CD14-positive monocyte (primary cell): ENCODE results near the gene POLRMT. TPM values are rescaled to one million over a fixed set of nuclear protein-coding genes. Genes with fewer than 3 reads are reported as not detected.

Experiments used
- DNase-seq, 3 donors: peaks; one replicate each; pipeline ENCODE4 v3.0.0-alpha.2; 2011 to 2022
- H2AFZ ChIP-seq: 2 replicates; pipeline ENCODE4 v1.6.0; 2012; ENCODE audit warnings: mild to moderate bottlenecking, low read depth, low read length, inconsistent platforms; ENCODE audit not compliant: insufficient read depth, poor library complexity, severe bottlenecking
- H3K27ac ChIP-seq, 2 donors: 1 replicate in 1 of 2; 2 replicates in 1 of 2; pipeline ENCODE4 v1.5.1; 2012 to 2013; ENCODE audit warnings: low read length in 2 of 2, control low read depth in 1 of 2, inconsistent platforms in 1 of 2, low read depth in 1 of 2, mild to moderate bottlenecking in 1 of 2
- H3K27me3 ChIP-seq, 2 donors: one replicate each; pipeline versions ENCODE4 v1.6.0 to v1.6.1; 2011 to 2013; ENCODE audit warnings: low read length in 2 of 2; ENCODE audit not compliant: control insufficient read depth in 2 of 2, insufficient read depth in 2 of 2
- H3K36me3 ChIP-seq, 2 donors: replicated peaks in 1 of 2; 1 replicate in 1 of 2; 2 replicates in 1 of 2; pipeline versions ENCODE4 v1.5.1 to v1.6.1; 2012 to 2013; ENCODE audit warnings: low read length in 2 of 2, control low read depth in 1 of 2, inconsistent platforms in 1 of 2, mild to moderate bottlenecking in 1 of 2; ENCODE audit not compliant: insufficient read depth in 2 of 2, control insufficient read depth in 1 of 2
- H3K4me1 ChIP-seq, 2 donors: 1 replicate in 1 of 2; 2 replicates in 1 of 2; pipeline versions ENCODE4 v1.5.1 to v1.6.1; 2012 to 2013; ENCODE audit warnings: low read length in 2 of 2, control low read depth in 1 of 2, inconsistent platforms in 1 of 2, mild to moderate bottlenecking in 1 of 2, moderate library complexity in 1 of 2; ENCODE audit not compliant: insufficient read depth in 2 of 2, control insufficient read depth in 1 of 2
- H3K4me2 ChIP-seq: replicated peaks from 2 replicates; pipeline ENCODE3; 2012; ENCODE audit warnings: low read length, moderate library complexity, mild to moderate bottlenecking; ENCODE audit not compliant: poor library complexity, severe bottlenecking; ENCODE audit errors: extremely low read depth
- H3K4me3 ChIP-seq, 3 experiments: fragments of 200-600 bp in 1 of 3; sonication (generic) in 1 of 3; replicated peaks in 1 of 3; 1 replicate in 2 of 3; 2 replicates in 1 of 3; pipeline ENCODE4 v1.5.1; 2011 to 2013; ENCODE audit warnings: low read length in 3 of 3, mild to moderate bottlenecking in 3 of 3, control low read depth in 2 of 3, low read depth in 2 of 3, inconsistent platforms in 1 of 3, moderate library complexity in 1 of 3
- H3K79me2 ChIP-seq: 2 replicates; pipeline ENCODE4 v1.6.0; 2012; ENCODE audit warnings: mild to moderate bottlenecking, control low read depth, inconsistent platforms, low read length, moderate library complexity; ENCODE audit not compliant: insufficient read depth
- H3K9ac ChIP-seq: 2 replicates; pipeline ENCODE4 v1.6.0; 2017; ENCODE audit warnings: low read length, mild to moderate bottlenecking; ENCODE audit not compliant: insufficient read depth, poor library complexity, severe bottlenecking
- H3K9me3 ChIP-seq, 2 donors: replicated peaks in 1 of 2; 1 replicate in 1 of 2; 2 replicates in 1 of 2; pipeline versions ENCODE4 v1.5.1 to v1.6.1; 2012 to 2013; ENCODE audit warnings: low read length in 2 of 2, control low read depth in 1 of 2; ENCODE audit not compliant: control insufficient read depth in 1 of 2, insufficient read depth in 1 of 2
- H4K20me1 ChIP-seq: 2 replicates; pipeline ENCODE4 v1.6.0; 2012; ENCODE audit warnings: mild to moderate bottlenecking, low read length, control low read depth, moderate library complexity; ENCODE audit not compliant: insufficient read depth
- H3K27ac Mint-ChIP-seq, 7 donors: one replicate each; pipeline ENCODE4 v1.8.0; 2020; ENCODE audit warnings: mild to moderate bottlenecking in 7 of 7, mixed read lengths in 7 of 7, moderate library complexity in 6 of 7, inconsistent platforms in 2 of 7
- H3K27me3 Mint-ChIP-seq, 3 donors: one replicate each; pipeline ENCODE4 v1.8.0; 2021 to 2022; ENCODE audit warnings: low read depth in 3 of 3, mild to moderate bottlenecking in 3 of 3, mixed read lengths in 3 of 3, moderate library complexity in 3 of 3, inconsistent platforms in 1 of 3
- H3K36me3 Mint-ChIP-seq, 2 donors: one replicate each; pipeline ENCODE4 v1.8.0; 2020; ENCODE audit warnings: mixed read lengths in 2 of 2, inconsistent platforms in 1 of 2, mild to moderate bottlenecking in 1 of 2
- H3K4me1 Mint-ChIP-seq: one replicate; pipeline ENCODE4 v1.8.0; 2020; ENCODE audit warnings: mild to moderate bottlenecking, mixed read lengths
- H3K4me3 Mint-ChIP-seq, 2 donors: one replicate each; pipeline ENCODE4 v1.8.0; 2020; ENCODE audit warnings: mild to moderate bottlenecking in 2 of 2, mixed read lengths in 2 of 2, moderate library complexity in 1 of 2
- H3K9me3 Mint-ChIP-seq, 7 donors: one replicate each; pipeline ENCODE4 v1.8.0; 2020 to 2022; ENCODE audit warnings: mixed read lengths in 7 of 7, mild to moderate bottlenecking in 6 of 7, moderate library complexity in 6 of 7, inconsistent platforms in 2 of 7
- WGBS: methylation state at CpG from one replicate; pipeline ENCODE4 v1.1.5; 2013; ENCODE audit warnings: missing lambda C conversion rate; ENCODE audit not compliant: insufficient coverage; 5-methylcytosine and 5-hydroxymethylcytosine counted together
- intact Hi-C, 2 donors: fragments of 100-400 bp; cut with micrococcal nuclease; formaldehyde crosslinking; loops; one replicate each; pipeline versions ENCODE4 v1.15.0 to v1.15.1; 2023
- polyA plus RNA-seq, 3 donors: library from polyadenylated mRNA; depleted of rRNA in 1 of 3; unstranded in 2 of 3; stranded (reverse) in 1 of 3; fragments of 300-500 nt in 2 of 3; fragments of >200 nt in 1 of 3; fragmentation: Illumina TruSeq in 2 of 3; gene quantifications; 1 replicate in 2 of 3; 2 replicates in 1 of 3; pipeline ENCODE4 v1.2.3, GENCODE V29; 2012 to 2021
- TF ChIP-seq, protein P1 (sequence below): fragments of 200-600 bp; IDR thresholded peaks from one replicate; pipeline ENCODE4 v1.8.0; 2022; ENCODE audit warnings: antibody characterized with exemption, mild to moderate bottlenecking

Gene POLRMT
- polyA plus RNA-seq, 3 donors = 16.2 to 40.5 (median 17.6) TPM

DNA sequence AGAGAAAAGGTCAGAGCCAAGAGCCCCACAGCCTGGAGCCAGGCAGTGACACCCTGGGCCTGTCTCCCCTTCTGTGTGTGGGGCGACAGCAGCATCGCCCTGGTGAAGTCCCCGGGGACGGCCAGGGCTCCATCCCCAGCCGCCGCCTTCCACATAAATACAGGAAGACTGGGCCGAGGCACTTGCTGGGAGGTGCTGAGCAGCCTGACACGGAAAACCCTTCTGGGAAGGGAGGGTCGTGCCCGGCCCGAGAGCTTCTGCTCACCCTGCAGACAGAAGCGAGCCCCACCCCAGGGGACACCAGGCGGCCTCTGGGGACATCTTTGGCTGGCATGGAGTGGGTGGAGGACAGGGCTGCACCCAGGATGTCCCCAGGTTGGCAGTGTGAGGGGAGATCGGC, 11.5 kb upstream of the POLRMT start:
- Histone ChIP-seq H3K4me3 (no peak overlapping the region), H3K79me2 (no peaks in the 10 kb centered on the region), H3K27ac (no peak overlapping the region), H3K9me3 (no peaks in the 10 kb centered on the region), H4K20me1 (peaks cover 52% of the 10 kb centered on the region), H3K27me3 (peaks cover 0 to 4% of the 10 kb centered on the region in 2 donors), H3K9ac (no peak overlapping the region), H3K36me3 (peaks cover 43 to 47% of the 10 kb centered on the region in 2 donors), H3K4me2 (no peak overlapping the region), H3K4me1 (peaks cover 0 to 5% of the 10 kb centered on the region in 2 donors), H2AFZ (no peak overlapping the region)
- Mint-ChIP-seq H3K36me3 (peaks cover 17 to 39% of the 10 kb centered on the region in 2 donors), H3K27ac (peak overlapping the region in 2 of 7 donors; percentile 14 to 73), H3K4me3 (no peak overlapping the region), H3K4me1 (no peaks in the 10 kb centered on the region), H3K9me3 (peaks cover 0 to 5% (median 0%) of the 10 kb centered on the region in 7 donors), H3K27me3 (peaks cover 4 to 8% (median 5%) of the 10 kb centered on the region in 3 donors)
- DNase-seq = no peak
- TF ChIP-seq, protein P1, sequence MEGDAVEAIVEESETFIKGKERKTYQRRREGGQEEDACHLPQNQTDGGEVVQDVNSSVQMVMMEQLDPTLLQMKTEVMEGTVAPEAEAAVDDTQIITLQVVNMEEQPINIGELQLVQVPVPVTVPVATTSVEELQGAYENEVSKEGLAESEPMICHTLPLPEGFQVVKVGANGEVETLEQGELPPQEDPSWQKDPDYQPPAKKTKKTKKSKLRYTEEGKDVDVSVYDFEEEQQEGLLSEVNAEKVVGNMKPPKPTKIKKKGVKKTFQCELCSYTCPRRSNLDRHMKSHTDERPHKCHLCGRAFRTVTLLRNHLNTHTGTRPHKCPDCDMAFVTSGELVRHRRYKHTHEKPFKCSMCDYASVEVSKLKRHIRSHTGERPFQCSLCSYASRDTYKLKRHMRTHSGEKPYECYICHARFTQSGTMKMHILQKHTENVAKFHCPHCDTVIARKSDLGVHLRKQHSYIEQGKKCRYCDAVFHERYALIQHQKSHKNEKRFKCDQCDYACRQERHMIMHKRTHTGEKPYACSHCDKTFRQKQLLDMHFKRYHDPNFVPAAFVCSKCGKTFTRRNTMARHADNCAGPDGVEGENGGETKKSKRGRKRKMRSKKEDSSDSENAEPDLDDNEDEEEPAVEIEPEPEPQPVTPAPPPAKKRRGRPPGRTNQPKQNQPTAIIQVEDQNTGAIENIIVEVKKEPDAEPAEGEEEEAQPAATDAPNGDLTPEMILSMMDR = no peak
- intact Hi-C loops = no loop called here
- WGBS = 85% methylated on average over 9 of the region's 14 CpGs

DNA sequence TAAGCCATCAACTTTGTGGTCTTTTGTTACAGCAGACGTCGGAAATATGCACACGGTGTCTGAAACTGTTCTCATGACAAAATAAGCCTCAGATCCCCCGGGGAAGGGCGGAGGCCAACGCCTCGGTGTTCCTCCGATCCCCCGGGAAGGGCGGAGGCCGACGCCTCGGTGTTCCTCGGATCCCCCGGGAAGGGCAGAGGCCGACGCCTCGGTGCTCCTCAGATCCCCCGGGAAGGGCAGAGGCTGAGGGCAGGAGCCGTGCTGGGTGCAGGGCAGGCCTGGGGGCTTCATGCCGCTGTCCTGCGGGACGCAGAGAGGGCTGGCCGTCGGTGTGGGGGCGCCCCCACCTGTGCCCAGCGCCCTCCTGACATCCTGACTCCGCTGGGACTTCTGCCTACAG, 11.0 kb upstream of the POLRMT start:
- Histone ChIP-seq H3K27me3 (peaks cover 0 to 5% of the 10 kb centered on the region in 2 donors), H2AFZ (no peak overlapping the region), H4K20me1 (peaks cover 48% of the 10 kb centered on the region), H3K9me3 (no peaks in the 10 kb centered on the region), H3K4me3 (no peak overlapping the region), H3K36me3 (peaks cover 39 to 42% of the 10 kb centered on the region in 2 donors), H3K4me1 (peaks cover 1 to 7% of the 10 kb centered on the region in 2 donors), H3K4me2 (no peak overlapping the region), H3K27ac (no peak overlapping the region), H3K9ac (no peak overlapping the region), H3K79me2 (no peaks in the 10 kb centered on the region)
- no peak for DNase-seq
- WGBS = 92% methylated on average over 20 of the region's 28 CpGs
- H3K36me3 Mint-ChIP-seq = peaks cover 16 to 38% of the 10 kb centered on the region in 2 donors
- H3K27ac Mint-ChIP-seq = no peak overlapping the region
- H3K4me1 Mint-ChIP-seq = peaks cover 1% of the 10 kb centered on the region
- intact Hi-C loops = no loop called here
- TF ChIP-seq, protein P1 = no peak
- no peak overlapping the region for H3K4me3 Mint-ChIP-seq
- H3K27me3 Mint-ChIP-seq = peaks cover 6 to 10% (median 6%) of the 10 kb centered on the region in 3 donors
- H3K9me3 Mint-ChIP-seq = peaks cover 0 to 7% (median 2%) of the 10 kb centered on the region in 7 donors
